ENCODE measurements around the gene TMEM269.

- TF ChIP-seq EZH2 (IDR thresholded peaks at IDR 0.05; ENCODE audit: borderline replicate concordance) (no peak), CTCF (IDR thresholded peaks at IDR 0.05; ENCODE audit: poor library complexity) (peak; percentile 57)
Measured at GRCh38 chr1:42747125-42747524, 37.7 kb upstream of the TMEM269 start.
